Measurements from ENCODE around the gene TSSK2.
"Not testable (repeated sequence)": the region's sequence is repeated elsewhere in the genome, so short reads cannot be mapped to it uniquely, and the experiment has no call there.

Gene TSSK2

DNA sequence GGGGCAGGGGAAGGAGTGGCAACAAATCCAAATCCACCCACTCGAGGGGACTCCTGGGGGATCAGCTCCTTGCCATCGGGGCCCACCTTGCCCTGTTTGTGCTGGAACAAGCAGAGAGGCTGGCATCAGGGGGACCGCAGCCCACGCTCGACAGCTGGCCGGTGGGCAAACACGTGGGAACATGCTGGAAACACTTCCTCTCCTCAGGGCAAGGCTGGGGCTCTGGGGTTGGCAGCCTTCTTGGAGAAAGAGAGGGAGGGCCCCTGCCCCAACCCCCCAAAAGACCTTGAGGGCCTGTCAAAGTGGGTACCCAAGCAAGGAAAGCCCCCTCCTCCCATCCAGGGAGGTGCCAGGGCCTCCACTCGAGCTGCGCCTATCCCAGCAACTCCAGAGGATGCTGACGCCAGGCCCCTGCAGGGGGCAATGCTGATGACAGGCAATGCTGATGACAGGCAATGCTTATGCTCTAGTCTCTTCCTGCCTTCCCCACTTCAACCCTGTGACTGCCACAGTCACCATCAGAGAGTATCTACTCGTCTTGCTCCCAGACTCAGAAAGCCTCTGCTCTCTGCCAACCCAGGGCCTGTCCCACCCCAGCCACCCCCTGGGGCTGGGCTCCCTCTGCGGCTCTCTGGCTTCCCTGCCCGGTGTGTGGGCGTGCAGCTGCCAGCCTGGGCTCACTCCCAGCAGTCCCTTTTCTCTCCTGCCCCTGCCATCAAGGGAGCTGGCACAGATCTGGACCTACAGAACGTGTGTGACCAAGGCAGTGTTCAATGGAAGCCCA, 7.3 kb downstream of the TSSK2 start:
- DNase-seq: no peak

DNA sequence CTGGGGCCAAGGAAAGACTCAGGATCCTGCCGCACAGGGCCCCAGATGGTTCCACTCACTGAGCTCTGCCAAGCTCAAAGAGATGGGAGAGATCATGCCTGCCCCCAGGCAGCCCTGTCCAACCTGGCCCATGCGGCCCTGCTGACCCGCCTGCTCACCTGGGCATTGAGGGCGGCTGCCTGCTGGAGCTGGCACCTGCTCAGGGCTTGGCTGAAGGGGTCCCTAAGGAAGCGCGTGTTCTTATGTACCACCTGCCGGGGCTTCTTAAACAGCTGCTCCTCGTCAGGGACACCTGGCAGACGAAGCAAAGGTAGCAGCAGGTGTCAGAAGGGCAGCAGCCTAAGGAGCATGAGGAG, 7.9 kb downstream of the TSSK2 start:
- no peak for DNase-seq

GRCh38 chr22:19139974-19140373, 8.9 kb downstream of the TSSK2 start:
- DNase-seq: no peak

GRCh38 chr22:19142394-19142793, 11.3 kb downstream of the TSSK2 start:
- DNase-seq: no peak

DNA sequence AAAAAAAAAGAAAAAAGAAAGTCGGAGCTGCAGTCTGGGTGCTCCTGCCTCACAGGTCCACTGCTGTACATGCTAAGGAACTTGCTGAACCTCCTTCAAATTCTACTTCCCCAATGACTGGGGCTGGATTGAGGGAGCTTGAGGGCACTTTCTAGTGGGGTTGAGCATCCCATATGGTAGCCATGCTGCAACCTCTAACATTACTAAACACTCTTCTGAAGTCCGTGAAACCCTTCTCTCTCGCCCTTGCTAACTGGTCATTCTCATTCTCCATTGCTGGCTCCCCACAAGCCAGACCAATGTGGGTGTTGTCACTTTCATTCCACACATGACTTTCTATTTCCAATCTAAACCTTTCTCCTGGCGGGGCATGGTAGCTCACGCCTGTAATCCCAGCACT, 12.1 kb downstream of the TSSK2 start:
- DNase-seq: no peak

DNA sequence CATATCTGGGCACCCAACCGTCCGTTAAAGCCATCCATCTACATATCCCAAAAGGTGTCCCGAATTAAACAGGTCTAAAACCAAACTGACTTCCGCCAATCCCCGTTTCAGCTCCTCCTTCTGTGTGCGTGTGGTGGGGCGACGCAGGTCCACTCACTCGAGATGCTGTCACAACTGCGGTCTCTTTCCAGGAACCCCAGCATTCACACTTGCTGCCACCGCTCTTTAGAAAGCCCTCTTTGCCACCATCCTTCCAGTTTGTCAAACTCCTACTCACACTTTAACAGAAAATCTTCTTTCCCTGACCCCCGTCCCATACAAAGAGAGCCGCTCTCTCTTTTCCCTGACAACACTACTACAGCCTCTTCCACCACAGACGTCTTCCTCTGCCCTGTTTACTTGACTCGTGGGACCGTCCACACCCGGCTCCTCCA, 12.9 kb downstream of the TSSK2 start:
- DNase-seq: no peak

DNA sequence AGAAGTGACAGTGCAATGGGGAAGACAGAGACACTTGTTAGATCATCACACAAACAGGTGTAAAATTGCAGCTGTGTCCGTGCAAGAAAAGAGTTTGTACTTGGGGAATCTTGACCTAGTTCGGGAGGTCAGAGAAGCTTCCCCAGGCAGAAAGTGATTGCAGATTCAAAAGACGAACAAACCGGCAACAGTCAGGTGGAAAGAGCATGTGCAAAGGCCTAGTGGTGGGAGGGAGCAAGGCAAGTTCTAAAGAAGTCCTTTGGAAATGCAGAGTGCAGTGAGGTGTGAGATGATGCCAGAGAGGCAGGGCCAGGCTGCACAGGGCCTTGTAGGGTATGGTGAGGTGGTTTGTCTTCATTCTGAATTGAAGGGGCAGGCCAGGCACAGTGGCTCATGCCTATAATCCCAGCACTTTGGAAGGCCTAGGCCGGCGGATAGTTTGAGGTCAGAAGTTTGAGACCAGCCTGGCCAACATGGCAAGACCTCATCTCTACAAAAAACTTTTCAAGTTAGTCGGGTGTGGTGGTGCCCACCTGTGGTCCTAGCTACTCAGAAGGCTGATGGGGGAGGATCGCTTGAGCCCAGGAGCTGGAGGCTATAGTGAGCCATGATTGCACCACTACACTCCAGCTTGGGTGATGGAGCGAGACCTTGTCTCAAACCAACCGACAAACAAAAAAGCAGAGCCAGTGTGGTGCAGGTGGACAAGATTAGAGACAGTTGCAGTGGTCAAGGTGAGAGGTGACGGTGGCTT, 15.3 kb downstream of the TSSK2 start:
- no peak for DNase-seq

- DNase-seq: no peak
These were observed 16.2 kb downstream of the TSSK2 start for GRCh38 chr22:19147195-19147780.

GRCh38 chr22:19148417-19149046, 17.4 kb downstream of the TSSK2 start:
- DNase-seq: no peak

- DNase-seq: no peak
These were observed 18.2 kb downstream of the TSSK2 start for GRCh38 chr22:19149047-19149883.

DNA sequence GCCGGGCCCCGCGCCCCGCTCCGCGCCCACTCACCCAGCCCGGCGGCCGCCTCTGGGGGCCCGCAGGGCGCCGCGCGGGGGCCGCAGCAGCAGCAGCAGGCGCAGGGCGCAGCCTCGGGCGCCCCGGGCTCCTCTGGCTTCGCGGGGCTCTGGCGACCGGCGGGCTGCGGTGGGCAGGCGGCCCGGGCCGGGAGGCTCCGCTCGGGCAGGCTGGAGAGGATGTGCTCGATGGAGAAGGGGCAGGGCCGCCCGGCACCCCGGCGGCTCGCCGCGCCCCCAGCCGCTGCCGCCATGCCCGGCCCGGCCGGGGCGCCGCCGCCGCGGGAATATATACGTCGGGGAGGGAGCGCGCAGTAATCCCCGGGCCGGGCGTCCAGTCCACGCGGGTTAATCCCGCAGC, 18.9 kb downstream of the TSSK2 start, which contains the start of gene GSC2:
Gene GSC2 (minus strand): TSS at position 302 of the 400 bp plus-strand sequence. CDS start 9 bp downstream, at position 293.
- no peak for DNase-seq

DNA sequence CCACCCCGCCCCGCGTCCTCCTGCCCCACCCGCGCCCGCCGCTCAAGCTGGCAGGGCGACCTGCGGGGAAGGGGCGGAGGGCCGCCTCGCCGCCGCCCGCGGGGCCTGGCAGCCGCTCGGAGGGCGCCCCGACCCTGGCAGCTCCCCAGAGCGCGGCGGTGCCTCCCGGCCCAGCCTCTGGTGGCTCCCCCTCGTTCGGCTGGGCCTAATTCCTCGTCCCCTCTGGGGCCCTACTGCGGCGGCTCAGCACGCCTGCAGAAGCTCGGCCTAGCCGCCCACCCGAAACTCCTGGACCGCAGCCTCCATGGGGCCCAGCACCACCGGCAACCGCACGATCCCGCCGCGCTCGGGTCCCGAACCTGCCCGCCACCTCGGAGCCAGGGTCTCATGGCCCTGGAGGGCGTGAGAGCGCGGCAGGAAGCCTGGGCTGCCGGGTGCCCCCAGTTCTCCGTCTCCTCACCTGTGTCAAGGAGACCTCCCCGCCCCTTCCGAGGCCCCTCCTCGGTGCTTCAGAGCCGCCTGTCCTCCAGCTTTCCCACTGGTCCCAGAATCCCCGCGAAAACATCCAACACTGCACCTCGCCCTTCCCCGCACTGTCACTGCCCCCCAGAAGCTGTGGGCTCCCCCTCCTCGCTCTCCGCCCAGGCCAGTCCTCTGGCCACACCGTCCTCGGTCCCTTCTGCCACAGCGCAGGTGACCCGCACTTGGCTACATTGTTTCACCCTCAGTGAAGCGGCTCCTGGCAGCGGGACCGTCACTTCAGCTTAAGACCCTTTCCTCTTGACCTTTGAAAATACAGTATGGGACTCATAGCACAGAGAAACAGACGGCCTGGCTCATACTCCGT, 19.6 kb downstream of the TSSK2 start:
- DNase-seq: no peak

GRCh38 chr22:19151329-19152191, 20.5 kb downstream of the TSSK2 start:
- DNase-seq: no peak

DNA sequence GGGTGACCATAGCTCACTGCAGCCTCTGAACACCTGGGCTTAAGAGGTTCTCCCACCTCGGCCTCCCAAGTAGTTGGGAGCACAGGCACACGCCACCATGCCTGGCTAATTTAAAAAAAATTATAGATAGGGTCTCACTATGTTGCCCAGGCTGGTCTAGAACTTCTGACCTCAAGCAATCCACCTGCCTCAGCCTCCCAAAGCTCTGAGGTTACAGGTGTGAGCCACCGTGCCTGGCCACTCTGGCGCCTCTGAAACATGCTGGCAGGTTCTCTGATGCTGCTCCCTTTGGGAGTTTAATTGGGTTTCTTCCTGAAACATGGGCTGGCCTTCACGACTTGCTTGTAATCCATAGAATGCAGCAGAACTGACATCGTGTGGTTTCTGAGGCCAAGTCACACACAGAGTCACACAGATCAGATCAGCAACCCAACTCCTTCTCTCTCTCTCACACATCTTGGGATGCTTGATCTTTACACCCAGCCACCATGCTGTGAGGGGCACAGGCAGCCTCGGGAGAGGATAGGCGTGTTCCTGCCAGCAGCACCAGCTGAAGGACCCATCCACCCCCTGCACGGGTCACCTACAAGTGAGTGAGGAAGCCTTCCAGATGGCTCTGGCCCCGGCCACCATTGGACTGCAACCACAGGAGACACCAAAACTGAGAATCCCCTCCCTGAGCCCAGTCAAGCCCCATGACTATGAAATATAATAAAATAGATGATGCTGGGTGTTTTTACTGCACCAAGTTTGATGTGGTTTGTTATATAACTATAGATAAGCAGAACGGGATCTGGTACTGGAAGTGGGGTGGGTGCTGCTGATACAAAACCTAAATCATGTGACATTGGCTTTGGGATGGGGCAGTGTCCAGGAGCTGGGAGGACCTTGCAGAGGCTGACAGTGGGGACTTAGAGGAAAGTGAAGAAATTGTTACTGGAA, 22.1 kb downstream of the TSSK2 start:
- no peak for DNase-seq

- not testable (repeated sequence) for DNase-seq
These were observed 25.0 kb downstream of the TSSK2 start for GRCh38 chr22:19156109-19156508.

- not testable (repeated sequence) for DNase-seq
These were observed 27.5 kb downstream of the TSSK2 start for GRCh38 chr22:19158649-19159048.

DNA sequence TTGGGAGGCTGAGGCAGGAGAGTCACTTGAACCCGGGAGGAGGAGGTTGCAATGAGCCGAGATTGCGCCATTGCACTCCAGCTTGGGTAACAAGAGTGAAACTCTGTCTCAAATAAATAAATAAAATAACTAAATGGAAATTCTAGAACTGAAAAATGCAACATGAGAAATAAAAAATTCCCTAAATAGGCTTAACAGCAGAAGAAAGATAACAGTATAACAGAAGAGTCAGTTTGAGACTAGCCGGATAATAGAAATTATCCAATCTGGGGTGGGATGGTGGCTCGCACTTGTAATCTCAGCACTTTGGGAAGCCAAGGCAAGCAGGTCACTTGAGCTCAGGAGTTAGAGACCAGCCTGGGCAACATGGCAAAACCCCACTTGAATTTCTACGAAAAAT, 33.3 kb downstream of the TSSK2 start:
- DNase-seq: no peak

DNA sequence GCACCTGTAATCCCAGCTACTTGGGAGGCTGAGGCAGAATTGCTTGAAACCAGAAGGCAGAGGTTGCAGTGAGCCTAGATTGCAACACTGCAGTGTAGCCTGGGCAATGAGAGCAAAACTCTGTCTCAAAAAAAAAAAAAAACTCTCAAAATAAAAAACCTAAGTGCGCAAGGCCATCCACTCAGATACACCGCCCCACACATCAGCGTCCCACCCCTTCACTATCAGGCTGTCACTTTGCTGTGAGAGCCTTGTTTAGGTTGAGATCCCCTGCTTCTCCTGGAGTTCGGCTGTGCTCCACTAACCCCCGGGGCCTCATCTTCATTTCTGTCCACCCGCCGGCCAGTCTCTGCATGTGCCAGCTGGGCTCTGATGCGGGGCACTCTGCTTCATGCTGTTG, 35.3 kb downstream of the TSSK2 start:
- no peak for DNase-seq

Measured in anterior cingulate cortex (tissue), 58 donors.